Measurements from ENCODE around the gene MAMDC2. TPM values are rescaled to one million over a fixed set of nuclear protein-coding genes. Genes with fewer than 3 reads are reported as not detected.

The MAMDC2 gene, protein sequence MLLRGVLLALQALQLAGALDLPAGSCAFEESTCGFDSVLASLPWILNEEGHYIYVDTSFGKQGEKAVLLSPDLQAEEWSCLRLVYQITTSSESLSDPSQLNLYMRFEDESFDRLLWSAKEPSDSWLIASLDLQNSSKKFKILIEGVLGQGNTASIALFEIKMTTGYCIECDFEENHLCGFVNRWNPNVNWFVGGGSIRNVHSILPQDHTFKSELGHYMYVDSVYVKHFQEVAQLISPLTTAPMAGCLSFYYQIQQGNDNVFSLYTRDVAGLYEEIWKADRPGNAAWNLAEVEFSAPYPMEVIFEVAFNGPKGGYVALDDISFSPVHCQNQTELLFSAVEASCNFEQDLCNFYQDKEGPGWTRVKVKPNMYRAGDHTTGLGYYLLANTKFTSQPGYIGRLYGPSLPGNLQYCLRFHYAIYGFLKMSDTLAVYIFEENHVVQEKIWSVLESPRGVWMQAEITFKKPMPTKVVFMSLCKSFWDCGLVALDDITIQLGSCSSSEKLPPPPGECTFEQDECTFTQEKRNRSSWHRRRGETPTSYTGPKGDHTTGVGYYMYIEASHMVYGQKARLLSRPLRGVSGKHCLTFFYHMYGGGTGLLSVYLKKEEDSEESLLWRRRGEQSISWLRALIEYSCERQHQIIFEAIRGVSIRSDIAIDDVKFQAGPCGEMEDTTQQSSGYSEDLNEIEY
- total RNA-seq = 2.4 and 16.9 TPM in 2 replicates

DNA sequence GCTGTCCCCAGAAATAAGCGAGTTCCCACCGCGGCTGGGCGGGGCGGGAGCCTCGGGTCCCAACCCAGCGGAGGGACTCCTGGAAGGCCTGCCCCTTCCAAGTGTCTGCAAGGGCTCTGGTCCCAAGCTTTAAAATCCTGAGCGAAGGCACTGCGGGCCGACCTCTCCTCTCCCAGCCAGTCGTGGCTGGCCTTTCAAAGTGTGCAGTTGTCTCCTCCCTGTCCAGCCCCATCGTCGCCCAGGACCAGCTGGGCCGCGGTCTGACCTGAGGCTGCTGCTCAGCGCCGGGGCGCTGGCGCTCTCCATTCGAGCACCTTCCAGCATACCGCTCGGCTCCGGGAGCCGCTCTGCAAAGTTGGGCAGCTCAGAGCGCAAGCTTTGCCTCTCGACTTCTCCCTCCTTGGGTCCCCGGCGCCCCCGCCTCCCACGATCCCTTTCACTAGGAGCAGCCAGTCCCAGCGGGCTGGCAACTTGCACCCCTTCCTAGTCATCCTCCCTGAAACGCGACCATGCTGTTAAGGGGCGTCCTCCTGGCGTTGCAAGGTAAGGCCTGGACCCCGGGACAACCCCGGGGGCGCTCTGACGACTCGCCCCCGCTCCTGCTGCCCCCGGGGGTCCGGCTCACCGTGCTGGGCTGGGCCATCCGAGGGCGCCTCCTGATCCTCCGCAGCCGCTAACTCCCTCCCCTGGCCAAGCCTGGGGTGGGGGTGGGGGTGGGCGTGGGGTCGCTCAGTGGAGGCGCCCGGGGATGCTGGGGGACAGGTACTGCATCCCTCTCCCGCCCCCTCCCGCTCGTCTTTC, at the start of gene MAMDC2:
TSS of gene MAMDC2 (plus strand) at position 160 of the 801 bp plus-strand sequence. CDS start at position 510, 350 bp downstream.

DNA sequence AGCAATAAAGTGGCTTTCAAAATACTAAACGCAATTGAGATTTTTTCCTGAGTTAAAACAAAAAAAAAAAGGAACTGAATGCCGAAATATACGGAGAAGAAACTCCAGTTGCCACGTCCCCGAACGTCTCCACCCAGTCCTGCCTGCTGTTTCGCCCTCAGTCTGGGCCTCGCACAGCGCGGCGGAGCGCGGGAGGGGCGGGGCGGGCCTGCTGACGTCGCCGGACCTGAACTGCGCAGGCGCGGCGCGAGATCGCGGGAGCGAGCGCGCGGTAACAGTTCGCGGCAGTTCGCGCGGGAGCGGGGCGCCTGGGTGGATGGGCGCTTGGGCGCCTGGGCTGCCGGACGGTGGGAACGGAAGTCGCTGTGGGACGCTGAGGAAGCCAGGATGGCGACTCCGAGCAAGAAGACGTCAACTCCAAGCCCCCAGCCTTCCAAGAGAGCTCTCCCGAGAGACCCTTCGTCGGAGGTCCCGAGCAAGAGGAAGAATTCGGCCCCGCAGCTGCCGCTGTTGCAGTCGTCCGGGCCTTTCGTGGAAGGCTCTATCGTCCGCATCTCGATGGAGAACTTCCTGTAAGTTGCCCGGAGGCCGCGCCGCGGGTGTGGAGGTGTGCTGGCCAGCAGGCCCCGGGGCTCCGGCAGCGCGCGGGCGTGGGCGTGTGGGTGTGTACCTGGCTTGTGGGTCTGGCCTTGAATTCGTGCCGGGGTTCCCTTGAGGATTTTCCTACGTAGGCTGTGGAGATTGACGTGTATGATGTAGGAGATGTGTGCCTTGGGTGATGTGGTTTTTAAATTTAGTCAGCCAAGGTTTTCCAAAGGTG, 215.3 kb downstream of the MAMDC2 start, which contains the start of gene SMC5:
TSS of gene SMC5 (plus strand) at position 287 of the 820 bp plus-strand sequence. CDS start at position 388, 101 bp downstream.

Small RNA genes lying within 50 kb of the gene (small RNA-seq; reads per million reads assigned to genes)
- gene RNU2-5P = 1.1 reads per million, percentile 48 among the genes with 10 or more reads in this experiment

Other genes with a start within 250 kb of the MAMDC2 start
- not detected in 2 replicates for gene CFAP95, start 223.0 kb upstream of the MAMDC2 start, total RNA-seq
- 59.0 and 59.8 TPM in 2 replicates for gene SMC5, start 215.1 kb downstream of the MAMDC2 start, total RNA-seq

All from articular chondrocyte of knee joint (primary cell).